GM18526 (cell line): ENCODE results near the gene PPP4R3A.
A peak's percentile ranks its signal among the peaks of the same experiment; 100 is the strongest.

Experiments used
- POLR2A ChIP-seq: IDR thresholded peaks from 3 replicates; pipeline ENCODE4 v1.6.1; 2011; ENCODE audit not compliant: insufficient read length; ENCODE audit errors: extremely low read depth

PPP4R3A gene

GRCh38 chr14:91418387-91419043 lies 91.6 kb downstream of the PPP4R3A start:
- TF ChIP-seq POLR2A: no peak

- TF ChIP-seq POLR2A: no peak
Measured at GRCh38 chr14:91417983-91418386, 92.1 kb downstream of the PPP4R3A start.

GRCh38 chr14:91417120-91417982 lies 92.8 kb downstream of the PPP4R3A start, which contains the start of gene CCDC88C:
CCDC88C (minus strand) TSS chr14:91417820; CDS start chr14:91417690, 130 bp downstream.
- TF ChIP-seq POLR2A: peak; percentile 21

- no peak for TF ChIP-seq POLR2A
Measured at GRCh38 chr14:91416744-91417119, 93.4 kb downstream of the PPP4R3A start.

- TF ChIP-seq POLR2A: peak; percentile 37
Measured at GRCh38 chr14:91415794-91416743, 94.0 kb downstream of the PPP4R3A start.

- TF ChIP-seq POLR2A: no peak
Measured at GRCh38 chr14:91414475-91414833, 95.7 kb downstream of the PPP4R3A start.

GRCh38 chr14:91413547-91414474 lies 96.3 kb downstream of the PPP4R3A start:
- no peak for TF ChIP-seq POLR2A

- no peak for TF ChIP-seq POLR2A
Measured at GRCh38 chr14:91412939-91413338, 97.2 kb downstream of the PPP4R3A start.

GRCh38 chr14:91410771-91411536 lies 99.2 kb downstream of the PPP4R3A start:
- no peak for TF ChIP-seq POLR2A

- TF ChIP-seq POLR2A: no peak
Measured at GRCh38 chr14:91409928-91410718, 100.0 kb downstream of the PPP4R3A start.
